ENCODE results near the gene PTPRCAP.

DNA sequence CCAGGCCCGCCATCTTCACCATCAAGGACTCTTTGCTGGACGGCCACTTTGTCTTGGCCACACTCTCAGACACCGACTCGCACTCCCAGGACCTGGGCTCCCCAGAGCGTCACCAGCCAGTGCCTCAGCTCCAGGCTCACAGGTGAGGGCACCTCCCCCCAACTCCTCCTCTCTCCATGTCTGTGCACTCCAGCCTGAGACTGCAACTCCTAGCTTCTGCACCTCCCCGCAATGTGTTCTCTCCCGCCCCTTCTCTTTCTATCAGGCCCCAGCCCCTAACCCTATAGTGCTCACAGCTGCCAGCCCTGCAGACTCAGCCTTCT lies 41.3 kb downstream of the PTPRCAP start:
- TF ChIP-seq CTCF (IDR thresholded peaks at IDR 0.05) = no peak
- TF ChIP-seq EZH2 (IDR thresholded peaks at IDR 0.05; ENCODE audit: borderline replicate concordance, insufficient read depth, low read depth, low read length, poor library complexity, severe bottlenecking) = no peak
